HG03095 (cell line): Measurements from ENCODE around the gene ADD3.
"Not testable (repeated sequence)": the region's sequence is repeated elsewhere in the genome, so short reads cannot be mapped to it uniquely, and the experiment has no call there.

Experiments
- ATAC-seq: cut with Tn5 transposase; IDR thresholded peaks from one replicate; pipeline ENCODE4 v1.9.1; 2021; ENCODE audit warnings: moderate library complexity; ENCODE audit not compliant: unreplicated experiment

The ADD3 gene

GRCh38 chr10:110033701-110034235 lies 26.0 kb downstream of the ADD3 start:
- no peak for ATAC-seq

DNA sequence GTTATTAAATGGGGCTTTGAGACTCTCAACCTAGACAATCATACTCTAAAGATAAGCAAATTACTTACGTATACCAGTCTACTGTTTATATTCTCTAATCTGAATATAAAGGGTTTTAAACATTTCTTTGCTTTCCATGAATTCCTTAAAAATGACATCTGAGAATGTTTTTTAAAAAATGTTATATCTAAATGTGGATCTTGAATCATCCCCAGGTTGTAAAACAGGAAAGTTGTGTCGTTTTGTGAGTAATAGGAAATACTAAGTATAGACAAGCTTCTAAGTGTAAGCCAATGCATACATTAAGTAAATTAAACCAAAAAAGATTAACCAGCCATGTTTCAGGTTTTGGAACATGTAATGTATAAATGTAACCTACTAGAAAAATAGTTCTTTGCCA lies 26.8 kb downstream of the ADD3 start:
- ATAC-seq = no peak

DNA sequence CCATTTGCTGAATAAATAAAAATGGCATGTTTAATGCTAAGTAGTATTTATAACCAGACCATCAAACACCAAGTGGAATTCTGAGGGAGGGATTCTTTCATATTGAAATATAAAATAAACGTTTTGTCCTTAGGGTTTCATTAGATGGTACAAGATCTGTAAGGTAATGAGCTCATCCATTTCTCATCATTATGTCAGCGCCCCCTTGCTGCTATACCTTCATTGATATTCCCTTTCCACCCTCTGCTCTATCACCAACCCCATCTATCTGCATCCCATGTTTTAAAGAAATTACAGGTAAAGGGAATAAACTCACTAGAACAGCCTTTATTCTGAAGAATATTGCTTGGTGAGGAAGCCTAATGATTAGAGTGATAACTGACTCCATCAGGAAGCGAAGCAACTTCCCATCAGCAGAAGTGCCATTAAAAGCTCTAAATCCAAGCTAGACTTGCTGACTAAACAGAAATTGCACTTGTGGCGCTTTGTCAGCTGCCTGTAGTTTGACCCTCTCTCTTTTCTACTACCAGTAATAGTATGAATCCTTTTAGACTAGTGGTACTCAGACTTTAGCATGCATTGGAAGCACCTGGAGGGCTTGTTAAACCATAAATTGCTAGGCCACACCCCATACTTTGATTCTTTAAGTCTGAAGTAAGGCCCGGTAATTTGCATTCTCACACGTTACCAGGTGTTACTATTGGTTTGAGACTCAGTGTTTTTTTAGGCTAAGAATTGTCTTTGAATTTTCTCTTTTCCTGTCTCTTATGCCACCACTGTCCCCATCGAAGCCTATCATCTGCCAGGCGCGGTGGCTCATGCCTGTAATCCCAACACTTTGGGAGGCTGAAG lies 27.5 kb downstream of the ADD3 start:
- no peak for ATAC-seq

- peak; percentile 81 for ATAC-seq
Measured at GRCh38 chr10:110036640-110037039, 28.9 kb downstream of the ADD3 start.

DNA sequence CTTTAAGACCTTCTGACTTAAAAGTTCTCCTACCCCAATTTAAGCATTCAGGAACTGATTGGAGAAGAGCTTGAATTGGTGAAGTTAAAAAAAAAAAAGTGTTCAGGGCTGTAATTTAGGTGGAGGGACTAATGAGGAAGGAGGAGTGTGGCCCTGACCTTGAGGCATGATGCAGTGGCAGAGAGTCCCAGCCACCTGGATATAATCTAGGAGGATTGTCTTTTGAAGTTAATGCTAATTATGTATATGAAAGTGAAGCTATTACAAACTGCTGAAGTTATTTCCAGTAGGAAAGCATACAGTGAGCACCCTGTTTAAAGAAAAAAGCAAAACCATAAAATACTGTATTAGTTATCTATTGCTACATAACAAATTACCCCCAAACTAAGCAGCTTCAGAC lies 31.5 kb downstream of the ADD3 start:
- no peak for ATAC-seq

- ATAC-seq = no peak
Measured at GRCh38 chr10:110040108-110040507, 32.3 kb downstream of the ADD3 start.

DNA sequence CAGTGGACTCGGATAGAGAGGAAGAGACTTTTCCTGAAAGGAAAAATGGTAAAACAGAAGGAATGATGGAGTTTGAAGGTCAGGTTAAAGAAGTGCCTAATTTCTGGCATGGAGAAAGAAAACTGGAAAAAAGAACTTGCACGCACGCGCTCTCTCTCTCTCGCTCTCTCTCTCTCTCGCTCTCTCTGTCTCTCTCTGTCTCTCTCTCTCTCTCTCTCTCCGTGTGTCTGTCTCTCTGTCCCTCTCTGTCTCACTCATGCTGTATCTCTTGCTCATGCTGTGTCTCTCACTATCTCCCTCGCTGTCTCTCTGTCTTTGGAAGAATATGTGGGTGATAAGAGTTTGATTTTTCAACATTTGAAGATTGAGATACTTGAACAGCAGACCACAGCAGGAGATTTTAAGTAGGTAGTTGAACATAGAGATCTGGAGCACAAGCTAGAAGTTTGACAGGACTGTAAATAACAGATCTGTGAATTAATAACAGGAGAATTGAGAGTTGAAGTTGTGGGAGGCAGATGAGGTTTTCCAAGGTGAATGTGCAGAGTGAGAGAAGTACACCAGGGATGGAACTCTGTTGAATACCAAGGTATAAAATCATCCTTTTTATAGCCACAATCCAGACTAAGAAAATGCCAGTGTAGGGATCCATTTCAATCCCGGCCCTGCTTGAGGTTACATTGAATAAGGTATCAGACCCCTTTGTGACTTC lies 33.1 kb downstream of the ADD3 start:
- ATAC-seq = no peak

- ATAC-seq = no peak
Measured at GRCh38 chr10:110041479-110041829, 33.7 kb downstream of the ADD3 start.

GRCh38 chr10:110042181-110042580 lies 34.4 kb downstream of the ADD3 start:
- ATAC-seq = no peak

DNA sequence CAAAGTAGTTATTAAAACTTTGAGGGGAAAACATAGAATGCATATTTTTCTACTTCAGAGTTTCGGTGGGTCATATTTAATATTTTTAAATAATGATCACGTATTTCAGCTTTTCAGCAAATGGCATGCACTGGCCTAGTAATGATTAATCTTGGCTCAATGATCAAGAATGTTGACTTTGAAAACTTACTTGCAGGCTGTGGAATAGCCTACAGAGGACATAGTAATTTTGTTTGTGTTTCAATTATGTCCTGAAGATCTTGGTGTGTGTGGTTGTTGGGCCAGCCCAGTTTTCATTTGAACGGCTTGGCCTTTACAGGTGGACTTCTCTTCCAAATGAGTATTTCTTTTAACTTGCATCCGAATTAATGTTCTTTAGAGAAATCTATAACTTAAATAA lies 35.1 kb downstream of the ADD3 start:
- no peak for ATAC-seq

DNA sequence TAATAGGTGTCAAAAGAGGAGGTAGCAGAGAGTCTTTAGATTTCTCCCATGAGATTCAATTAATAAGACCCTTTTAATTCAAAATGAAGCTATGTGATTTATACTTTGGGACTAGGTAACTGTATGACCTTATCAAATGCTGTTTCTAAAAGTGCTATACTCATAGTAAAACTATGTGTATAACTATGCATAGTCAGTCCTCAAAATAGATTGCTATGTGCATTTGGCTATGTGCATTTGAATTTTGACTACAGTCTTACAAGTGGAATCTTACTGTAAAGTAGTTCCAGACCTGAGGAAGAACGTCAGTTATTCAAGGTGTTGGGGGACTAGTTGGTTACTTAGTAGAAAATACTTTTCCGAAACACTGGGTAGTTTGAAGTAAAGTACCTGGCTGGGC lies 36.9 kb downstream of the ADD3 start:
- no peak for ATAC-seq

GRCh38 chr10:110045772-110046171 lies 38.0 kb downstream of the ADD3 start:
- ATAC-seq = no peak

DNA sequence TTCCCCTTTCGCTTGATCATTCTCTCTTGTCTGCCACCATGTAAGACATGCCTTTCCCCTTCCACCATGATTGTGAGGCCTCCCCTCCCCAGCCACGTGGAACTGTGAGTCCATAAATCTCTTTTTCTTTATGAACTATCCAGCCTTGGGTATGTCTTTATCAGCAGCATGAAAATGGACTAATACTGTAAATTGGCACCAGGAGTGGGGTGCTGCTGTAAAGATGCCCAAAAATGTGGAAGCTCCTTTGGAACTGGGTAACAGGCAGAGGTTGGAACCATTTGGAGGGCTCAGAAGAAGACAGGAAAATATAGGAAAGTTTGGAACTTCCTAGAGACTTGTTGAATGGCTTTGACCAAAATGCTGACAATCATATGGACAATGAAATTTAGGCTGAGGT lies 40.4 kb downstream of the ADD3 start:
- not testable (repeated sequence) for ATAC-seq

DNA sequence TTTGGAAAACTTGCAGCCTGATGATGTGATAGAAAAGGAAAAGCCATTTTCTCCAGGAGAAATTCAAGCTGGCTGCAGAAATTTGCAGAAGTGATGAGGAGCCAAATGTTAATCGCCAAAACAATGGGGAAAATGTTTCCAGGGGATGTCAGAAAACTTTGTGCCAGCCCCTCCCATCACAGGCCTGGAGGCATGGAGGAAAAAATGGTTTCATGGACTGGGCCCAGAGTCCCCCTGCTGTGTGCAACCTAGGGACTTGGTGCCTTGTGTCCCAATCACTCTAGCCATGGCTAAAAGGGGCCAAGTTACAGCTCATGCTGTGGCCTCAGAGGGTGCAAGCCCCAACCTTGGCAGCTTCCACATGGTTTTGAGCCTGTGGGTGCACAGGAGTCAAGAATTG lies 41.0 kb downstream of the ADD3 start:
- no peak for ATAC-seq

DNA sequence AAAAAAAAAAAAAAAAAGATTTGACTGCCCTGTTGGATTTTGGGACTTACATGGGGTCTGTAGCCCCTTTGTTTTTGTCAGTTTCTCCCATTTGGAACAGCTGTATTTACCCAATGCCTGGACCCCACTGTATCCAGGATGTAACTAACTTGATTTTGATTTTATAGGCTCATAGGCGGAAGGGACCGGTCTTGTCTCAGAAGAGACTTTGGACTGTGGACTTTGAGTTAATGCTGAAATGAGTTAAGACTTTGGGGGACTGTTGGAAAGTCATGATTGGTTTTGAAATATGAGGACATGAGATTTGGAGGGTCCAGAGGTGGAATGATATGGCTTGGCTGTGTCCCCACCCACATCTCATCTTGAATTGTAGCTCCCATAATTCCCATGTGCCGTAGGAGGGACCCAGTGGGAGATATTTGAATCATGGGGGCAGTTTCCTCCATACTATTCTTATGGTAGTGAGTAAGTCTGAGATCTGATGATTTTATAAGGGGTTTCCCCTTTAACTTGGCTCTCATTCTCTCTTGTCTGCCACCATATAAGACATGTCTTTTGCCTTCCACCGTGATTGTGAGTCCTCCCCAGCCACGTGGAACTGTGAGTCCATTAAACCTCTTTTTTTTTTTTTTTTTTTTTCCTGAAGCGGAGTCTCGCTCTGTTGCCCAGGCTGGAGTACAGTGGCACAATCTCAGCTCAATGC lies 42.3 kb downstream of the ADD3 start:
- not testable (repeated sequence) for ATAC-seq

GRCh38 chr10:110051487-110051886 lies 43.7 kb downstream of the ADD3 start:
- no peak for ATAC-seq

DNA sequence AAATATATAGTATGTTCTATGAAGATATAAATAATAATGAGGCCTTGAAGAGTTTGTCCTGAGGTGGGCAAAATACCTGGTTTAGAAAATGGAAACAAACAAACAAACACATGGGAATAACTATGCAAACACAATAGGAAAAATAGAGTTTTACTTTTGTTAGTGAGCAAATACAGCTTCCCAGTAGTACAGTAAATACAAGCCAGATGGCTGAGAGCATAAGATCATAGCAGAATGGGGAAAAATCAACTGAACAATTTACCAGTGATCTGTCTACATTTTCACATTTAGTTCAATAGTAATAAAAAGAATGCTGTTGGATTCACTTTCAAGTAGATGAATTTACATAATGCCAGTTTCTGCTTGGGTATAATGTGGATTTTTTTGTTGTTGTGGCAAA lies 45.1 kb downstream of the ADD3 start:
- no peak for ATAC-seq

- no peak for ATAC-seq
Measured at GRCh38 chr10:110056822-110057221, 49.0 kb downstream of the ADD3 start.

DNA sequence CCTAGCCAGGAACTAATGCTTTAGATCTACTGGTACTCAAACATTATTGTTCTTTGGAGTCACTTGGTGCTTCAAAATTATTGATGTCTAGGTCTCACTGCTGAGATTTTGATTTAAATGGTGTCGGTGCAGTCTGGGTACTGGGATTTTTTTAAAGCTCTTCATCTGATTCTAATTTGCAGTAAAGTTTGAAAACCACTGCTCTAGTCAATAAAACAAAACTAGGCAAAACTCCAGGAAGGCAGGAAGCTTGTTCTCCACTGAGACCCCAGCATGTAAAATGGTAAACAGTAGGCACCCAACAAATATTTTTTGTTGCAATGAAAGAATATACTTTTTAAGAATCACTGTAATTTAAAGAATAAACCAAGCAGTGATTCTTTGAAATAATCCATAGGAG lies 49.7 kb downstream of the ADD3 start:
- no peak for ATAC-seq

DNA sequence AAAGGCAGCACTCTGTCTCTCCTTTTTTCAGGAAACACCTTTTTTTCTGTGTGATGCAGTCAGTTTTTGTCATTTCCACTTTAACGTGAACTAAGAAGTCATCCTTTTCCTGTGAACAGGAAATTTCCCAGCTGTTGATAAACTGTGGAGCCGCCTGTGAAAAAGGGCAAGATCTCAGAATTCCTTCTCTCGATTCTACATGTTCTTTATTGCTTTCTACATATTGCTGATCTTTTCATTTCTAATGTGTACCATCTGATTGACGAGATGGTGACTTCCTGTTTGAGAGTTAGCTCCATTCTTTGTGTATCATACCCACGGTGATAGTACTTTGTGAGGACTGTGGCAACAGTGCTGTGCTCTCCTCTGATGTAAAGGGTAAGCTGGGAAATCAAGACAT lies 50.4 kb downstream of the ADD3 start:
- ATAC-seq = no peak

DNA sequence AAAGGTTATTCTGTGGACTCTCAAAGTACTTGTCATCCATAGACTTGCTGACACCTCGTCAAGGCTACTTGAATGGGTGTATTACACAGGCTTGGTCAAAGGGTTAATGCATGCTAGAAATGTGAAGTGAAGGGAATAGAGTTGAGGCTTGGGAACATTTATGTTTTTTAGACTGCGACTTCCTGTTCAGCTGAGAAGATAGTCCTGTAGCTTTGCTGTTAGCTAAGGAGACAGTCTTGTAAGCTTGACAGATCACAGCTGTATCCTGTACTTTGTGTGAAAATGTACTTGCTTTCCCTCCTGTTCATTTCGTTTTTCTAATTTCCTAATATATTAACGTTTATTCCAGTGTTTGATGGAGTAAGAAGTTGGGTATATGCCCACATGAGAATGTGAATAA lies 52.1 kb downstream of the ADD3 start:
- ATAC-seq = no peak

- no peak for ATAC-seq
Measured at GRCh38 chr10:110061687-110062086, 53.9 kb downstream of the ADD3 start.
